HG03108 (cell line): ENCODE data around the gene IBA57.

Experiments used
- ATAC-seq: cut with Tn5 transposase; IDR thresholded peaks from one replicate; pipeline ENCODE4 v1.9.1; 2021; ENCODE audit warnings: moderate library complexity; ENCODE audit not compliant: unreplicated experiment

Gene IBA57

DNA sequence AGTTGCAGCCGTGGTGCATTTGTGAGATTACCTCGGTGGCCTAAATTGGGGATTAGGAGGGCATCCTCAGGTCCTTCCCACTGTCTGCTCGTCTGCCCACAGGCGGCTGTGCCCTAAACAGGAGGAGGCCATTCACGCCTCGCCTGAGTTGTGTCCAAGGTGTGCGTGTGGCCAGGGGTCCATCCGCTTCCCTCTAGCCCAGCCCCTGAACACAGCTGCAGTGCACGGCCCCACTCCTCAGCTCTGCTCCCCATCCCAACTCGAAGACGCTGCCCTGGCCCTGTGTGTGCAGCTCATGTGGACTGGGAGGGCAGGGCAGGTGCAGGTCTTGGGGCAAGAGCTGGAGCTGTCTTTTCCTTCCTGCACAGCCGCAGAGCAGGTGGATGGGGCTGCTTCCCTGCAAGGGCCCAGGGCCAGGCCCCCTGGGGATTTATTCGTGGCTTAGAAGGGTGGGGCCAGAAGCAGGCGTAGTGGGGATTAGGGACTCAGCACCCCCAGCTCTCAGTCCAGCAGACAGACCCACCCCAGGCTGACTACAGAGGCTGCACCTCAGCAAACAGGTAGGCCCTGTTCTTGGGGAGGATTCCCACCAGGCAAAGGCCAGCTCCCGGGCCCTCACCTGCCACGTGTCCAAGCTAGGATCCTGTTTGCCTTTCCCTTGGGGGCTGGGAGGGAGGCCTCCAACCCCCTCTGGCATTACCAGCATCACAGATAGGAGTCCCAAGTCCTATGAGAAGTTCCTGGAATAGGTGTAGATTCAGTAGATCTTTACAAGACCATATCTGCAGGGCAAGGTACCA lies 21.2 kb upstream of the IBA57 start:
- no peak for ATAC-seq

DNA sequence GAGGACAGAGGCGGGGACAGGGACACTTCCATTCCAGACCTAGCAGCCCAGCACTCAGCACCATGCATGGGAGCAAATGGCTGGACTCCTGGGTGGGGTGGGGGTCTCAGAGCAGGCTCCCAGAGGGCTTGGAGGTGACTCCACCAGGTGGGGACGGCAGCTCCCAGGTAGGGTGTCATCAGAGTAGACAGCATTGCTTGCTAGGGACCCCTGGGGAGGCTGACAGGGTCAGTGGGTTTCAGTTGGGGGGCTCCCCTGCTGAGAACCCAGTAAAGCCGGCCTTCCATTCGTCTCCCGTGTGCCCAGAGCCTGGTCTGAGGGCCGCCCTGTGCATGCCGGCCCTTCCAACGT lies 20.6 kb upstream of the IBA57 start:
- ATAC-seq, result no peak

DNA sequence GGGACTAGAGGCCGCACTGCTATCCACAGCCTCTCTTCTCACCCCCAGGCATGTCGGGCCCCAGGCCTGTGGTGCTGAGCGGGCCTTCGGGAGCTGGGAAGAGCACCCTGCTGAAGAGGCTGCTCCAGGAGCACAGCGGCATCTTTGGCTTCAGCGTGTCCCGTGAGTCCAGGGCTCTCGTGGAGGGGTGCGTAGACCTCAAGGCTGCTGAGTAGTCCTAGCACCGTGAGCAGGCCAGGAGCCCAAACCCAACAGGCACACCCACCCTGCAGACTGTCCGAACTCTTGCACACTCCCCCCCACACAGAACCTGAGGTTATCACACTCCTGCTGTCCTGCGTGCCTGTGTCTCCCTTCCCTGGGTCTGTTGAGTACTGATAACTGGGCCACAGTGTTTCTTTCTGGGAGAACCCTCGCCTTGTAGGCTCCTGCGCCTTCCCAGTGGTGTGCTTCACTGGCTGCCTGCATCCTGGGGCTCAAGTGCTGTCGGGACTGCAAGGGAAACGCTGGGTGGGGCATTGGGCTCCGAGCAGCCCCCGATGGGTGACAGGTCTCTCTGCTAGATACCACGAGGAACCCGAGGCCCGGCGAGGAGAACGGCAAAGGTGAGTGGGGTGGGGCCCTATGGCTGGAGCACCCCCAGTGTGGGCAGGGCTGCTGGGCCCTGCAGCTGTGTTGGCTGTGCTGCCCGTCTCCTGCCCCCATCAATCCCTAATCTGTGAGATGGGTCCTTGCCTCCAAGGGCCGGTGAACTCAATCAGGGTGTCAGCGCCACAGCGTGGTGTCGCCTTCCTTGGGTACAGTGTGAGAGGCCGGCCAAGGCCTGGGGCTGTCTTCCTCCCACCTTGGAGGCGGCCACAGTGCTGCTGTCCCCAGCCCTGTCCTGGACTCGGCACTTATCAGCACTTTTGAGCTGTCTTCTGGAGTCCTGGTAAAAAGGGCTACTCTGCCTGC lies 19.9 kb upstream of the IBA57 start:
- ATAC-seq, result no peak

DNA sequence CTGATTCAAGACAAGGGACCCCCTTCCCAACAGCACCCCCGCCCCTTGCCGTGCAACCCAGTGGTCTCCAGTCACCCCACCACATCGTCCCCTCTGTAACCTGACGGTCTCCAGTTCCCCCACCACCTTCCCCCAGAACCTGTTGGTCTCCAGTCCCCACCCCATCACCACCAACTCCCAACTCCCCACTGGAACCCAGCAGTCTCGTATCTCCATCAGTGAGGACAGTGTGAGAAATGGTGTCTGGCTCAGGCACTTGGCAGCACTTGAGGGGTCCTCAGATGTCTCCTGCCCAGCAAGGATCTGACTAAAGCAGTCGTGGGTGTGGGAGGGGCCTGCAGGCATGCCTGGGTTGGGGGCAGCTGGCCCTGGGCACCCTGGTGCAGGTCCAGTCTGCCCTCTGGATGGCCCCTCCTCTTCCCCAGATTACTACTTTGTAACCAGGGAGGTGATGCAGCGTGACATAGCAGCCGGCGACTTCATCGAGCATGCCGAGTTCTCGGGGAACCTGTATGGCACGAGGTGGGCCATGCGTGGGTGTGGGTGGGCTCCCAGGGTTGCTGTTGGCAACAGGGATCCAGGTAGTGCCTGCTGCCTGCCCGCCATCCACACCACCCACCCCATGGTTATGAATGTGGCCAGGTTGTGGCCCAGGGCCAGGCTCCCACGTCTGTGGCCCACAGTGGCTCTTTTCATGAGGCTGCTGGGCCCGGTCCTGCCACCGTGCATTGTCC lies 19.0 kb upstream of the IBA57 start:
- ATAC-seq, result no peak

DNA sequence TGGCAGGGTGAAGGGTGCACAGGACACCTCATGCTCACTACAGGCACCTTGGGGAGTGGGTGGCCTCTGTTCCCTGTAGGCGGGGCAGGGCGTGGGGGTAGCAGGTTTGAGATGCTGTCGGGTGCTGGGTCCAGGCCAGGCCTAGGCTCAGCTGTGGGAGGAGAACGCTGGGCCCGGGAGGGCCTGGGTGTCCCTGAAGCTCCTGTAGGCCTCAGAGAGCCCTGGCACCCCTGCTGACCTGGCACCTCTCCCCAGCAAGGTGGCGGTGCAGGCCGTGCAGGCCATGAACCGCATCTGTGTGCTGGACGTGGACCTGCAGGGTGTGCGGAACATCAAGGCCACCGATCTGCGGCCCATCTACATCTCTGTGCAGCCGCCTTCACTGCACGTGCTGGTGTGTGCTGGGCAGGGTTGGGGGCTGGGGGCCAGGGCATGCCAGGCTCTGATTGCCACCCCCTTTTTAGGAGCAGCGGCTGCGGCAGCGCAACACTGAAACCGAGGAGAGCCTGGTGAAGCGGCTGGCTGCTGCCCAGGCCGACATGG lies 18.4 kb upstream of the IBA57 start:
- no peak for ATAC-seq

DNA sequence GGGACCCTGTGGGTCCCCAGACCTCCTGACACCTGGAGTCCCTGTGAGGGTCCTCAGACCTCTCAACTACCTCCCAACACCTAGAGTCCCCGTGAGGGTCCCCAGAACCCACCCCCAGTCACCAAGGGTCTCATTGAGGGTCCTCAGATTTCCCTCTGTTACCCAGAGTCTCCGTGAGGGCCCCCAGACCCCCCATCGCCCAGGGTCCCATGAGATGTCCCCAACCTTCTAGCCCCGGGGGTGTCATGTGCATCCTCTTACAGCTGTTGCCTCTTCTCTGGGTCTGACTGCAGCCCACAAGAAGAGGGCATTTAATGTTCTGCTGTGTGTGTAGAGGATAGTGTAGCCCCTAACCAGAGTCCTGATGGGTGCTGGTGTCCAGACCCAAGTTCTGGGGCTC lies 17.8 kb upstream of the IBA57 start:
- no peak for ATAC-seq

DNA sequence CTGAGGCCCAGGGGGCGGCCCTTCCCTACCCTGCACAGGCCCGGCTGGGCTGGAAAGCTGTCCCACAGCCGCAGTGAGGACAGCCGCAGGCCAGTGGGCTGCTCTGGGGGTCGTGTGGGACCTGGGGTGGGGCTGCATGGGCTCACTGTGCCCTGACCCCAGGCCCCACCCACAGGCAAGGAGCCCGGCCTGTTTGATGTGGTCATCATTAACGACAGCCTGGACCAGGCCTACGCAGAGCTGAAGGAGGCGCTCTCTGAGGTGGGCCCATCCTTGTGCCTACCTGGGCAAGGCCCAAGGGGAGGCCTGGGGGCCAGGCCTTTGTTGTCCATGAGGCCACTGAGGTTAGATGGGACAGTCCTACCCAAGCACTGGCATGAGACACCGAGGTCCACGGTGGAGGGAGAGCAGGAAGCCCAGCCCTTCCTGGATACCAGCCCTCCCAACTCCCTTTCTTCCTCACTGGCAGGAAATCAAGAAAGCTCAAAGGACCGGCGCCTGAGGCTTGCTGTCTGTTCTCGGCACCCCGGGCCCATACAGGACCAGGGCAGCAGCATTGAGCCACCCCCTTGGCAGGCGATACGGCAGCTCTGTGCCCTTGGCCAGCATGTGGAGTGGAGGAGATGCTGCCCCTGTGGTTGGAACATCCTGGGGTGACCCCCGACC lies 17.3 kb upstream of the IBA57 start:
- ATAC-seq, result no peak

DNA sequence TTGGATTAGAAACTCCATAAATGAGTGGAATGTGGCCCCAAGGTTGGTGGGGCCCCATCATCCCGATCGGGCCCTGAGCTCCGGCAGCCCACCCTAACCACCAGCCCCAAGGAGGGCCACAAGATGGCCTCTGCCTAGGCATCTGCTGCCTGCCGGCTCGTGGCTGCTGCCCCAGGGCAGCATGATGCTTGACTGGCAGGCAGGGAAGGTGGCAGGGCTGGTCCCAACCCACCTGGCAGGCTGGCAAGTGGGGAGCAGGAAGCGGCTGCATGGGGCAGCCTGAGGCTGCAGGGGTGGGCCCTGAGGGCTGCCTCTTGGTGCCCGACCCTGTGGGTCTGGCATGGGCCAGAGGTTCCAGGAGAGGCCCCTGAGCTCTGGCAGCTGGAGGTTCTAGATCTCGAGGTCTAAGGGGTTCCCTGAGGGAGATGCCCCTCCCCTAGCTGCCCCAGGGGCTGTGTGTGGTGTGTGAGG lies 16.6 kb upstream of the IBA57 start:
- no peak for ATAC-seq

DNA sequence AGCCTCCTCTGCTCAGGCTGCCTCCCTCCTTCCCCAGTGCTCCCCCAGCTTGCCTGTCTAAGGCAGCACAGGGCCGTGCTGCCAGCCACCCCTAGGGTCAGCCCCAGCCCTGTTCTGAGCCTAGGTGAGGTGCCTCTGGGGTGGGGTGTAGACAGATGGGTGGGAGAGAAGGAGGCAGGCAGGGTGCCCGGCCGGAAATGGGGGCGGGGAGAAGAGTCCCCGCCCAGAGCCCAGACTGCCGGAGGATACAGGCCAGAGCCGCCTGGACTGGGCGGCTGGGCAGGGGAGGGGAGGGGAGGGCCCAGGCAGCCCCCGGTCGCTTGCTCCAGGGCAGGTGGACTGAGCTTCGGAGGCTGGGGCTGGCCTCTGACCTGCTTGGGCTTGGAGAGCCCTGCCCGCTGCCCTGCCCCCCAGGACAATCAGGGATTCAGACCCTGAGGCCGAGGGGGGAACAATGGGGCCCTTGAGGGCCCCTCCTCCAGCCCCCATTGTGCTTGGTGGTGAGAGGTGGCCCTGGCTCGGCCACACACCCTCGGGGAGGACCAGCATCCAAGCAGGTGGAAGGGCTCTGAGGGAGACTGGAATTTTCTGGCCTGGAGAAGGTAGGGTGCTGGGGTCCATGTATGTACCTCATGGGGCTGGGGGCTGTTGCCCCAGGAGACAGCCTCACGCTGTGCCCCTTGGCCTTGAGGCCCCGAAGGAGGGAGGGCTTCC lies 16.0 kb upstream of the IBA57 start, which contains the start of gene GJC2:
Gene GJC2 (plus strand): TSS at position 525 of the 714 bp plus-strand sequence. CDS start 7,829 bp downstream, outside the sequence.
- ATAC-seq, result no peak

DNA sequence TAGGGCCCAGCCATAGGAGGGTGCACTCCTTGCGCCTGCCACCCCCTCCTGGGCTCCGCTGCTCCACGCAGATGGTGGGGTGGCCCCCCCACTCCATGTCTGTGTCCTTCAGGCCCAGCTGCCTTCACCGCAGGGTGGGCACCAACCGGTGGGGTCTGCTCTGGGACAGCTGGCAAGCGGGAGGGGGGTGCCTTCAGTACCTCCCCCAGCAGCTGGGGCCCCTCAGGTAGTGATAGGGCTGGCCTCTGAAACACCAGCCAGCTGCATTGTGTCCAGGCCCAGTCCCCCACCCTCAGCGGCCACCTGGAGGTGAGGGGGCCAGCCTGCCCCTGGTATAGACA lies 15.5 kb upstream of the IBA57 start:
- ATAC-seq, result no peak

DNA sequence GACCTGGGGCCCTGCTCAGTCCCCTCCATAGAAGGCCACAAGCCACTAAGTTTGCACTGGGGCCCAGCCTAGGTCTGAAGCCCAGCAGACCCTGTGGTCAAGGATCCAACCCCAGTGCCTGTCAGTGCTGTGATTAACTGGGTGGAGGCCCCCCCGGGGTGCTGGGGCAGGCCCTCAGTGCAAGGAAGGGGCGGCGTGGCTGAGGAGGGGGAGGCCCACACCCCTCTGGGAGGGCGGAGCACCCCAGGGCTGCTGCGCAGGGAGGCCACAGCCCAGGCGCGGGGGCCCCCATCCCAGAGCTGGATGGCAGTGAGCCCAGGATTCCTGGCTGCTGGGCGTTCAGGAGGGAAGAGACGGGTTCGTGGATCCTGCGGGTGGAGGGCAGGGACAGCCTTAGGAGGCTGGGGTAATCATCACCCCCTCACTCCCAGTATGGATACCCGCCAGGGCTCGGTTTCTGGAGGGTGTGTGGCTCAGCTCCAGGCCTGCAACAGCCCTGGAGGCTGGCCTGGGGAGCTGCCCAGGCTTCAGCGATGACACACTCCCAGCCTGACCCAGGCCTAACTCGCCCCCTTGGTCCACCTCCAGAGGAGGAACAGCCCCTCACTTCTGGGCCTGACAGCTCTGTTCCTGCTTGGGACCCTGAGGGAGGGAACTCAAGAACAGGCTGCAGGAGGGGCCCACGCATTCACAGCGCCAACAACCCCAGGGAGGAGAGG lies 15.0 kb upstream of the IBA57 start:
- no peak for ATAC-seq

DNA sequence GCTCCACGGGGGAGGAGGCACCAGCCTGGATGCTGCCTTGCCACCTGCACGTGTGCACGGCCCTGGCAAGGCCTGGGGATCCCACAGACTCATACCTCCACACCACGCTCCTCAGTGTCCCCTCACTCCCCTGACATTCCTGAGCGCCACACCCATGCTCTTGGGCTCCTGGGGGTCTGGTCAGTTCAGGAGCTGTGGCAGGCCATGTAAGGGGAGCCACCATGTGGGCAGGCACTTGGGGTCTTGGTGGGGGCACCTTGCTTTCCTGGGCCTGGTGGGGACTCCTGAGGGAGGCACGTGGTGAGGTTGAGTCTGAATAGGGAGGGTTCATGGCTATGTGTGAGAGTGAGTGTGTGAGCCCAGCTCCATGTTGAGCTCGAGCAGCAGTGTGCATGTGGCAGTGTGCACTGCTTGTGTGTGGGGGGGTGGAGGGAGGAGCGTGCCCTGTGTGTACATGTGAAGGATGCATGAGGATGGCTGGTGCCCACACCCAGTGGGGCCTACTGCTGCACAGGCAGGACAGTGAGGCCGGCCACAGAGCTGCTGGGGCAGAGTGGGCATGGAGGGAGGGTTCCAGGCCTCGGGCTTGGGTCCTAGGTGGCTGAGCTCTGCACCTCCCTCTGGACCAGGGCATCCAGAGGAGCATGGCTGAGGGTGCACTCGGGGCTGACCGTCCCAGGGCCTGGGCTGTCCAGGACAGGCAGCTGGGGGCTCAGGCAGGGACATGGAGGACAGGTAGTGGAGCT lies 14.3 kb upstream of the IBA57 start:
- no peak for ATAC-seq

DNA sequence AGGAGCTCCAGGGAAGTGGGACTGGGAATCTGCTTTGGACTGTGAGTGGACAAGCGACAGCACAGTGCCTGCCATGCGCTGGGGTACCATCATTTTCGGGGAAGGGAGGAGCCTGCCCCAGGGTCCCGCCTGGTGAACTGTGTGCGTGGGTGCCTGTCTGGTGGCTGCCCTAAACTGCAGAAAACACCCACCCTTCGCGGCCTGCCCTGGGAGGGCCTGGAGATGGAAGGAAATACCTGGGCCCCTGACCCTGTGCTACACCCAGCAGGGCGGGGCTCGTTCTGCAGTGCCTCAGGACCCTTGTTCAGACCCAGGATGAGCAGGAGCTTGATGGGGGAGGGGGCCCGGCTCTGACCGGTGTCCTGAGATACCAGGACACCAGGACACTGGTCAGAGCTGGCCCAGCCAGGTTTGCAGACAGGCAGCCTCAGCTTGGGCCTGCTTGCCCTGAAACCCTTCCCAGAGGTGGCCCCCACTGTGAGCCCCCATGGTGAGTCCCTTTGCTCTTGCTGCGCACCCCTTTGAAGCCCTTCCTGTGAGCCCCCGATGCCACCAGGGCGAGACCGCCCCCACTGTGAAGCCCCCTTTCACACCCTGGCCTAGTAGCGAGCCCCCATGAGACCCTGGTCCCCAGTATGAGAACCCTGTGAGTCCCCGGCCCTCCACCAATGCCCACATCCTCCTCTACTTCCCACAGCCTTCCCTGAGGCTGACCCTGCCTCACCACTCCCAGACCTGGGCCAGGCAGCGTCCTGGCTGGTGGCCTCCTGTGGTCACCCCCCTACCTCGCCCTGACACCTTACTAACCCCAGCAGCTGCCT lies 13.3 kb upstream of the IBA57 start:
- ATAC-seq, result no peak

DNA sequence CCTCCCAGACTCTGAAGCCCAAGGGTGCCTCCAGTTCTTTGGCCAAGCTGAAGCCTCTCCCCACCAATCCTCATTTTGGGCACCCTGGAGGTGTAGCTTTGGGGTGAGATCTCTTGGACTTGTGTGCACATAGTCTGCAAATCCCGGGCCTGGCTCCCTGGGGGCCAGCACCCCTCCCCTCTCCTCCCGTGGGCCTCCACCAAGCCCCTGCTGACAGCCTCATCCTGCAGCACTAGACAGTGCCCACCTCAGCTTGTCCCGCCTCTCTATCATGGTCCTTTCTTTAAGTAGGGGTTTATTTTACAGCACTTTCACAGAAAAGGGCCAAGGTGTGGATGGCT lies 12.7 kb upstream of the IBA57 start:
- no peak for ATAC-seq

DNA sequence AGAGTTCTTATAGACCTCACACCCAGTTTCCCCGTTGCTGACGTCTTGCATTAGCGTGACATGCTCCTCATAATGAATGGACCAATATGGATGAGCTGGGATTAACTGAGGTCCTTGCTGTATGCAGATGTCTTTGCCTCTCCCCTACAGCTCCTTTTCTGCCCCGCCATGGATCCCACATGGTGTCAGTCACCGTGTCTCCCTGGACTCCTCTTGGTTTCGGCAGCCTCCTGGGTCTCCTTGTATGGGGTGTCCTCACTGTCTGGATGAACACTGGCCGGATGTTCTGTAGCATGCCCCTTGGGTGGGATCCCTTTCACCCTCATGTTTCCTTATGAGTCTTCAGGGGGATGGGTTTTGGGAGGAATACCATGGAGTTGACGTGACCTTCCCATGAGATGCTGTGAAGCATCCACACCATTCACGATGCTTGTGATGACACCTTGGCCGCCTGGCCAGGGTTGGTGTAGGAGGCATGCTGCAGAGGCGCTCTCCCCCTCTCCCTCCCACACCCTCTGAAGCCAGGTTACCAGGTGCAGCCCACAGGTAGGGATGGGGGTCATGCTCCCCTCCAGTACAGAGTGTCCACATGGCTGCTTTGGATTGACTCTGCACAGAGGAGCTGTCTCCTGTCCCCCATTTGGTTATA lies 11.5 kb upstream of the IBA57 start:
- no peak for ATAC-seq

DNA sequence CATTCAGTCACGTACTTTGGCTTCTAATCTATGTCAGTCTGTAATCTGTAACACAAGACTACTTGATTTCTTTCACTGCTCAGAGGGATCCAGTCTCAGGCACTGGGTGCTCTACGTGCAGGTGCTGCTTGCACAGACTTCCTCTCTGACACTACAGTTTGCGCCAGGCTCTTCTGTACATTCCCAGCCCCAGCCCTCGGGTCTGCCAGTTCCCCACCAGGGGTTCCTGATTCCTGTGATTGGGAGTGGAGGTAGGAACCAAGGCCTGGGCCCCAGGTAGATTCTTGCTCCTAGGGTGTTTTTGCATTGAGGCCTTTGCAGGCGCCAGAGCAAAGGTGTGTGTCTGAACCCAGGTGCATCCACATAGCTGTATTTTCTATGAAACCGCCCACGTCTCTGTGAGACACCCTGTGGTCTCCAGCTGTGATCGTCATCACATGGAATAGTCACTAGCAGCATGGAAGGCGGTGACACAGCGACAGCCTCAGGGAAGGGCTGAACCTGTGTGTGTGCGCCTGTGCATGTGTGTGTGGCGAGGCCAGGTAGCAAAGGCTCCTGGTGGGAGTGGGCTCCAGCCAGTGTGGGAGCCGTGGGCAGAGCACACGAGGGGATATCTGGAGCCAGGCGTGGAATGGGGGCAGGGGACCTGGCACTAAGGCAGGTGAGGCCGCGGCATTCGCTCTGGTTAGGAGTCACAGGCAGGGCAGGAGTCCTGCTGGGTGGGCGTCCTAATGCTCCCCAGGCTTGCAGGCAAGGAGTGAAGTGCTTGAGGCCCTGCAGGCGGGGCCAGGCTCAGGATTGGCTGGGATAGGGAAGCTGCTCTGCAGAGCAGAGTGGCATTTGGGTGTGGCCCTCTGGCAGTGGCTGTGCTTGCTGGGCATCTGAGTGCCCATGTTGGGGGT lies 10.7 kb upstream of the IBA57 start:
- ATAC-seq, result no peak
